HPDE6-E6E7 (cell line): ENCODE data around the gene C1orf216.
A peak's percentile ranks its signal among the peaks of the same experiment; 100 is the strongest.
"Not testable (repeated sequence)": the region's sequence is repeated elsewhere in the genome, so short reads cannot be mapped to it uniquely, and the experiment has no call there.

Experiments used
- DNase-seq: peaks from one replicate; pipeline ENCODE4 v3.0.0; 2011; ENCODE audit warnings: missing footprints; ENCODE audit errors: extremely low spot score

C1orf216 gene, protein sequence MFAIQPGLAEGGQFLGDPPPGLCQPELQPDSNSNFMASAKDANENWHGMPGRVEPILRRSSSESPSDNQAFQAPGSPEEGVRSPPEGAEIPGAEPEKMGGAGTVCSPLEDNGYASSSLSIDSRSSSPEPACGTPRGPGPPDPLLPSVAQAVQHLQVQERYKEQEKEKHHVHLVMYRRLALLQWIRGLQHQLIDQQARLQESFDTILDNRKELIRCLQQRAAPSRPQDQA

GRCh38 chr1:35718492-35719336 lies at the start of gene C1orf216:
TSS of gene C1orf216 (minus strand) at chr1:35718884. CDS start at chr1:35716321, 2,563 bp downstream.
- DNase-seq, result peak; percentile 37

GRCh38 chr1:35764283-35764682 lies 45.6 kb upstream of the C1orf216 start:
- DNase-seq, result no peak

DNA sequence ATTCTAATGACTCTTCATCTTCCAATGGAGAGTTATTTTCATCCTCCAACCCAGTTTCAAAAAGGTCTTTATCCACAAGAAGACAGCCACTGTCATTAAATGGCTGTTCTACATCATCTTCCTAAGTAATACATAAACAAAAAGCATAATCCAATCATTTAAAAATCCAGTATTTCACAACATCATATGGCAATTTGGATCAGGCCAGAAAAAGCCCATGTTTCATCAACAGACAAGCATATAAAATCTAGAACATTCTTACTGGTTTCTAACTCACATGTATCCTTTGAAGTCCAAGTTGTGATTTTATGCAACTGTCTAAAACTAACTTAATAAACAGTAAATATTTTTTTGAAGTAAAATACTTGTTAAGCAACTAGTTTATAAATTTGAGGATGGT lies 44.5 kb upstream of the C1orf216 start:
- DNase-seq, result no peak

DNA sequence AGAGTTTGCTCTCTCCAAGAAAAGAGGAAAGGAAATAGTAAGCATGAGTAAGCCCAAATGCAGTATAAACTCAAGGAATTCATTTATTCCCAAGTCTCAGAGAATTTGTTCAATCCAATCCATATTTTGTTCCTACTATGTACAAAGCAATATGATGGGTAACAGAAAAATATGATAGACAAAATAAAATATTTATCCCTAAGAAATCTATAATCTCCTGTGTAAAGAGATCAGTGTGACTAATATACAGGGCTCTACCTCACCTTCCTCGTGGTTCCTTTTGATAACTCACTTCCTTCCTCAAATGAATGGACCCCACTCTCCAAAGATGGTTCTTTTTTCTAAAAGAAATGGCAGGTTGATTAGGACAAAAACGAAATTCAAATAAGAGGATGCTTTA lies 43.5 kb upstream of the C1orf216 start:
- no peak for DNase-seq

GRCh38 chr1:35756064-35756463 lies 37.4 kb upstream of the C1orf216 start:
- DNase-seq, result no peak

DNA sequence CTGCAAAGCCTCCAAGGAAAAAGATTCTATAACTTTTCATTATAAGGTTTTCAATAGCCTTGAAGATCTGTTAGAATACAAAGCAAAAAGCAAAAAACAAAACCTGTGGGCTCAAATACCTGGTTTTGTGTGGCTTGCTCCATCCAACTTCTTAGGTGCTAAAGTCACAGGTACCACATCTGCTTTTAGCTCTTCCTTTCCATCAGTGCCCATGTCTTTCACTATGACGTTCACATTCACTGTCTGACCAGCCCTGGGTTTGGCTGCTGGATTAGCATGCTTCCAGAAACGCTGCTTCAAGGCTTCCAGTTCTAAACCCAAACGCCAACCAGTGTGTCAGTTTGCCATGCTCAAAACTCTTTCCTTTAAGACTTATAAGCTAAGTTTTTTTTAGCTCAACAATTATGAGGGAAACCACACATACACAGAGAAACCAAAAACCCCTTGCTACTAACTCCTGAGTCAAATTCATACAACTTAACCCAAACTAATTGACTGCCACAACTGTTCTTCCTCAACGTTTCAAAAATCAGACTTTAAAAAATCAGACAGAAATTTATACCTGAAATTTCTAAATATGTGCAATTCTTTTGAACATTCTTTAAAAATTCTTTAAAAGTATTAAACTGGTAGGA lies 35.1 kb upstream of the C1orf216 start:
- no peak for DNase-seq

DNA sequence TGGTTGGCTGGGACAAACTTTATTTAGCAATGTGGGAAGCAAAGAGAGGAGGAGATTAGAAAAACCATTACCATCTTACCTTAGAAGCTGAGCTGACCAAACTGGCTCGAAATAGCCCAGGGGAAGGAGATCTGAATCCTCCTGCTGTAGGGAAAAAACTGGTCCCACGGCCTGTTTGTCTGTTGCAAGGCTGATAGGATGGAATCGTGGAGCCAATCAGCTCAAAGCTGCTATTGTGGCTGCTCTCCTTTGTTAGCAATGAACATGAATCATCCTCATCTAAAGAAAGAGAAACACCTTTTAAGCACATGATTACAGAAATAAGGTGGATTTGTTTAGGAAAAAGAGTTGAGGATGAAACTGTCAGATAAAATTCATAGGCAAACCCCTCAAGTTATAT lies 29.6 kb upstream of the C1orf216 start:
- DNase-seq, result peak; percentile 80

DNA sequence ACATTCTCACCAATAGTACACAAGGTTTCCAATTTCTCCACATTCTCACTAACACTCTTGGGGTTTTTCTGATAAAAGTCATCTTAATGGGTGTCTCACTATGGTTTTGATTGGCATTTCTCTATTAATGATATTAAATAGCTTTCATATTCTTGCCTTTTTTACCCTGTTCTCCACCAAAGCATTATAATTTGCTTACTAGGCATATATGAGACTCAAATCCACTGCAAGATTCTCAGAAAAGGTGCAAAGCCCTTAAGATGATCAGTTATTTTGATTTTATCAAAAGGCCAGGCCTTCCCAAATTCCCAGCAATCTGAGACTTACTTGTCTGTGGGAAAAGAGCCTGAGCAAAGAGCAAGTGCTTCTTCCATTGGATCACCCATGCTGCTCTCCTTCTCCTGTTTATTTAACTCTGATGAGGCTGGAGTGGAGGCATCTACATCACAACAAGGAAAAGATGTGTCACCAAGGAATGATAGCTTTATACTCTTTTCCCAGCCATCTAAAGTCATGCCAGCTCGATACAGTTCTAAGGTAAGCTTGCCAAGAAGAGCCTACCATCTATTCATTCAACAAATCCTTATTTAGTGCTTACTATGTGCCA lies 26.5 kb upstream of the C1orf216 start:
- DNase-seq, result no peak

DNA sequence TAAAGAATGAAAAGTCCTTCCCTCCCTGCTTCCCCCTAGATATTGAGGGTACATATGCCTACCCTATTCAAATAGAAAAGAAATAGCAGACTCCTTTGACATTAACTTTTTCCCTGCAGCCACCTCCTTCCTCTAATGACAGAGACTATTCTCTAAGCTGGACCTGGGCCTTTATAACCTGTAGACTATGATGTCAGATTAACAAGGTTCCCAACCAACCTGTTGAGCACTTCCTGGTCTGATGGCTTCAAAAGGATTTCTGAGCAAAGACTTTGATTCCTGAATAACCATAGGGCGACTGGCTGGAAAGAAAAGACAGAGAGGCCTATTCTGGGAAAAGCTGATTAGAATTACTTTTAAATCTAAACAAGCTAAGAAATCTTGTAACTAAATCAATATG lies 18.4 kb upstream of the C1orf216 start:
- no peak for DNase-seq

DNA sequence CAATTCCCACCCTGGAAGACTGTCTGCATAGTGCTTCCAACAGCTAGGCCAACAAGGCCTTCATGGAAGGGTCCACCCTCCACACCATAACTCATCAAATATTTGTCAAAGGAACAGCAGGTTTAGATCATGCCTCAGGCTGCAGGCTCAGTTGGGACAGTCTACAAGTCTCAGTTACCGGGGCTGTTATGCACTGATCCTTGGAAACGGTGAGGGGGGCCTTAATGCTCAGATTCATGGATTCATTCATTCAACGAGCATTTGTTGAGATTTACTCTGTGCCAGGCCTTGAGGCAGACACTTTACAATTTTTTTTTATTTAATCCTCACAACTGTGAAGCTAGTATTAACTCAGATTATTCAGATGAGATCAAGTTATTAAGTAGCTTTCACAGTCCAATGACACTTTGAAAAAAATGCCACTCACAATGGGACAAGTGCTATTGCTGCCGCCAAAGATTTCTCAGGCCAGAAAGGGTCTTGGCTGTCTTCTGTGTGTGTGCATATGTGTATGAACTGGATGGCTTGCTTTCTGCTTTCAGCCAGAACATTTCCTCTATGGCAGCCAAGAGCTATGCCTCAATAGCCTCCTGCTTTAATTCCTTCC lies 8.9 kb upstream of the C1orf216 start:
- no peak for DNase-seq

DNA sequence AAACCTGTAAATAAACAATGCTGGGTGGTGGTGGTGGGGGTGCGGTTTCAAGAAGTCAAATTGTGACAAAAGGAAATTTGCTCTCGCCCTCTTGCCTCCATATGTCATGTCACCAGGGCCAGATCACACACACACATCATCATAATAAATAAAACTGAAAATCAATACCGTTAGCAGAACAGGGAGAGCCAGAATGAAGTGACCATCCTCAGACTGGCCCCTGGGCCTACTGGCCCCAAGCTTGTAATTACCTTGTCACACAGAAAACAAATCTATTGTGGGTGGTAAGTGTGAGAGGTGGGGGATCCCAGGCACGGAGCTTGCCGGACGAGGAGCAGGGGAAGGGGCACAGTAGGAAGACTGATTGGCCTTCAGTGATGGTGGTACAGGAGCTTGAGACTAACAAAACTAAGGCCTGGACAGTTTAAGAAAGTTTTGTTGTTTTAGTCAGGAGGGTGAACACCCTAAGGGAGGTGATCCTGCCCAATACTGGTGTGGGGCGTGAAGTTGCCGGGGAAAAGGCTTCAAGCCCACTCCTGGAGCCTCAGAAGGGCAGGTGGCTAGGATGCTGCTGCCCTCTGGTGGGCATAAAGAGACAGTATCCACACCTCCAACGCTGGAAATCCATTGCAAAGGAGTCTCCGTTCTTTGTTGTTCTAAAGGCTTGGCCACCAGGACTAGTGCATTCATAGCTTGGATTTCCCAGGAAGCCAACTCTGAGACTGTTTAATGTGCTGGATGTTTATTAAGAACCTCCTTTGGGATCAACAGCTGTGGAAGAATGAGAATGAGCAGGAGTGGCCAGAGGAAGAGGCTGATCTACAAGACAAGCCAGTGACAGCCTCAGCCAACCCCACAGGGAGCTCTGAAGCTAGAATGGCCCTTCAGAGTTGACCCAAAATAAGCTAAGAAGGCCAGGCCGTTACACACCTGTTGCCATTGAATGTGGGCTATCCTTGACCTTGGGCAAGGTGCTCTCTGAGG lies 8.1 kb upstream of the C1orf216 start:
- DNase-seq, result peak; percentile 34

DNA sequence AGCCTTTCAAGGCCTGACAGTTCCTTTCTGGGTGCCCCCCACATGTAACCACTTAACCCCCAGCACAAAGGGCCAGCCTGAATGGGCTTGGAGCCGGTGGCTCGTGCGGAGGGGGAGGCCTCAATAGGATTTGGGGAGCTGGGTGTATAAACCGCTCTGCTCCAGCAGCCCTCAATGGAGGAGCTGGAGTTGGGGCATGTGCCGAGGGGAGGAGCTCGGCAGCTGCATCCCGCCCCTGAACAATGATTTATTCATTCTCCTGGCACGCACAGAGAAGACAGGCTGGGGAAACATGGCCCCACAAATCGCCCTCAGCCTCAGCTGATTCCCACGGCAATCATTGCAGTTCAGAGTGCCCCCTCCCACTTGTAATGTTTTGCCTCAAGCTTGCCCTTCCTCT lies 6.9 kb upstream of the C1orf216 start:
- DNase-seq, result no peak

GRCh38 chr1:35717911-35718476 lies 690 bp downstream of the C1orf216 start:
- peak; percentile 21 for DNase-seq

- DNase-seq, result peak; percentile 54
These were observed 3.1 kb downstream of the C1orf216 start for GRCh38 chr1:35715568-35716002.

DNA sequence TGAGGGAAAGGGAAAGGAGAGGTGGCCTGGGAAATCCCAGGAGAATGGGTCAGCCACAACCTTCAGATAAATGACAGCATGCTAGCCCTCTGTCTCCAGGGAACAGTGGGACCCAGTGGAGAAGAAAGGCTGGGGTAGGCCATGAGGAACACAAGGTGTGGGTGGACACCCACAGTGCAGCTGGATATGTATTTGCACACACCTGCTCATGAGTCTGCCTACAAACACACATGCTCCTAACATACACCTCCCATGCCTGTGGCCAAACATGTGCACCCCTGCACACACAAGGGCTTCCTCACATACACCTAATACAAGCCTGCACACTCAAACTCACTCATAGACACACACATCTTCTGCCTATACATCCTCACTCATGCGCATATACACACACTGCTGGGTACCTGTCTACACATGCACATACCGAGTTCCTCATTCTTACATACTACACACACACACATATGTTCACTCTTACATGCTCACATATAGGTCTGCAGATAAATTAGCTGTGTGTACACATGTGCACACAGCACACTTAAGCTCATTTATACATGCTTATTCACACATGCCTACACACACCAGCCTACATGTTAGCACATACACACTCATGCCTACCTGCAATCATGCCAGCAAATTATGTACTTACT lies 3.6 kb downstream of the C1orf216 start:
- no peak for DNase-seq

GRCh38 chr1:35711098-35711497 lies 7.6 kb downstream of the C1orf216 start:
- not testable (repeated sequence) for DNase-seq

- no peak for DNase-seq
These were observed 9.7 kb downstream of the C1orf216 start for GRCh38 chr1:35708952-35709351.

DNA sequence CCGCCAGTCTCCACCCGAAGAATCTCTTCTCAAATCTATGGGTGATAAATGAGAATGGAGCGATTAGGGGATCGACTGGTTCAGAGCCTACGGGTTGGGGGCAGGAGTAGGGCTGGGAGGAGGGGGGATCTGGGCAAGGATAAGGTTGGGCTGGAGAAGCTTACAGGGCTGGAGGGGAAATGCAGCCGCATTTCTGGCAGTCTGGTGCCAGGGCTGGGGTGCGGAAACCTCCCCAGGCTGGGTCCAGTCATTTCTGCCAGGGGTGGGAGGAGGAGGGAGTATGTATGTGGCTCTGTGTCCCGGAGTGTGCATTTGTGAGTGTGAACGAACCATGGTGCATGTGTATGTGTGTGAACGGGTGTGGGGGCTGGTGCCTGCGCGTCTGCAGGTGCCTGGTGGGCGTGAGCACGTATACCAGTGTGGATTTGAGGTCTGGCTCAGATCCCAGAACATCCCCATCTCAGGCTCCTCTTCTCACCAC lies 10.2 kb downstream of the C1orf216 start:
- no peak for DNase-seq

DNA sequence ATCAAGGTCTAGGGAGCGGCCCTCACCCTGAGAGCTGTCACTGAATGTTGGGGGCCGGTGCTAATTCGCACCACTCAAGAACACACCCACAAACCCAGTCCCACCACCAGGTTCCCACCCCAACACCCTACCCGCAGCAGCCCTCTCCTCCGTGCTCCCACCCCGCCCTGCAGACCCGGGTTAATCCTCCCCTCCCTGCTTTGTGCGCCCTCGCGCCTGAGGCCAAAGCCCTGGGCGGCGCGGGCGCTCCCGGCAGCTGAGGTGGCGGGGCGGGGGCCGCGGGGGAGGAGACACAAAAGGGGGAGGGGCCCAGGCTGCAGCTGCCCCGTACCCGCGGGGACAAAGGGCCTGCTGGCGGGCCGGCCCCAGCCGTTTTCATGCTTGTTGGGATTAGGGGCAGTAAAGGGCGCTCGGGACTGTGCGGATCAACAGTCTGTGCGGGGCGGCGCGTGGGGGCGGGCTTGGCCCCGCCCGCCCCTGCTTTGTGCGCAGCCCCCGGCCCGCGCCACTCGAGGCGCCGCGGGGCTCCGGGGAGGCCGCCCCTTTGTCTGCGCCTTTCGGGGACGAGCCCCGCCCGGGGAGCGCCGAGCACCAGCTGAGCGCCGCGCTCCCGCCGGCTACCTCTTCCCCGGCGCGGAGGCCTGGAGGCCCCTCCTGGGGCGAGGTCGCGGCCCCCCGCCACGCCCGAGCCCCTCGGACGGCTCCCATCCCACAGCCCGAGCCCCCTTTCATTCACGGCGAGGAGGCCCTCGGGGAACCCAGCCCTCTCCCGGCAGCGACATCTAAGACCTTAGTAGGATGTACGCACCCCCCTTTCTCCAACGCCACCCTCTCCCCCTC lies 10.9 kb downstream of the C1orf216 start:
- no peak for DNase-seq
